A549 (cell line): ENCODE measurements around the gene ANKRD39. TPM values are rescaled to one million over a fixed set of nuclear protein-coding genes. Genes with fewer than 3 reads are reported as not detected.

Experiments
- ATAC-seq, 2 experiments: fragments of 200-7000 bp in 1 of 2; fragments of >200 bp in 1 of 2; cut with Nextera tagmentation in 1 of 2; cut with Tn5 transposase in 1 of 2; 3 replicates each; pipeline versions ENCODE4 v1.8.0 to v1.9.1; 2018 to 2020; ENCODE audit warnings: mild to moderate bottlenecking in 1 of 2, moderate library complexity in 1 of 2
- CTCF ChIA-PET: fragments of 300-600 bp; sonication (Branson Sonifier 250); formaldehyde crosslinking; extraction: SDS; loops from one replicate; lab custom pipeline; 2021; ENCODE audit warnings: antibody characterized with exemption, inconsistent platforms; lab: Yijun Ruan, JAX
- POLR2A ChIA-PET: fragments of 350-600 bp; formaldehyde crosslinking; extraction: SDS; loops from one replicate; lab custom pipeline; 2021; ENCODE audit warnings: antibody characterized with exemption, inconsistent platforms; lab: Yijun Ruan, JAX
- DNase-seq, 2 experiments: peaks; one replicate each; pipeline versions ENCODE4 v3.0.0 to v3.0.0-alpha.2; 2011 to 2016; ENCODE audit warnings: low read depth in 1 of 2, low spot score in 1 of 2
- FAIRE-seq: peaks from 2 replicates; lab custom pipeline; 2011; peaks lifted over from hg19 to GRCh38; lab: Jason Lieb, UNC
- H3K27ac ChIP-seq, 2 experiments: fragments of >200 bp; sonication (Bioruptor Twin); formaldehyde crosslinking; 3 replicates each; pipeline ENCODE4 v1.5.1; 2016 to 2017
- H3K4me1 ChIP-seq: fragments of >200 bp; sonication (Bioruptor Twin); formaldehyde crosslinking; 3 replicates; pipeline ENCODE4 v1.6.1; 2016
- H3K4me2 ChIP-seq: fragments of >200 bp; sonication (Bioruptor Twin); formaldehyde crosslinking; 3 replicates; pipeline ENCODE4 v1.6.1; 2016
- H3K4me3 ChIP-seq: fragments of >200 bp; sonication (Bioruptor Twin); formaldehyde crosslinking; 3 replicates; pipeline ENCODE4 v1.5.1; 2016
- H3K9me3 ChIP-seq: fragments of >200 bp; sonication (Bioruptor Twin); formaldehyde crosslinking; 3 replicates; pipeline ENCODE4 v1.6.1; 2016
- ATOH8 ChIP-seq: fragments of 250-450 bp; sonication (Bioruptor Pico); IDR thresholded peaks from 2 replicates; pipeline ENCODE4 v1.5.0; 2020; ENCODE audit warnings: low read depth, mild to moderate bottlenecking, moderate library complexity
- CBX2 ChIP-seq: fragments of 200-600 bp; sonication (generic); IDR thresholded peaks from 2 replicates; pipeline ENCODE4 v1.6.1; 2016; ENCODE audit warnings: low read depth, mild to moderate bottlenecking, borderline replicate concordance
- CBX8 ChIP-seq: fragments of 200-600 bp; sonication (generic); IDR thresholded peaks from 2 replicates; pipeline ENCODE4 v1.6.1; 2016
- CEBPB ChIP-seq, 2 experiments: fragments of >200 bp in 1 of 2; sonication (Bioruptor Twin) in 1 of 2; formaldehyde crosslinking in 1 of 2; IDR thresholded peaks; 2 replicates each; pipeline ENCODE4 v1.6.1; 2012 to 2016
- EP300 ChIP-seq, 2 experiments: fragments of >200 bp; sonication (Bioruptor Twin); formaldehyde crosslinking; IDR thresholded peaks; 2 replicates in 1 of 2; 3 replicates in 1 of 2; pipeline ENCODE4 v1.6.1; 2016 to 2017
- FOSL2 ChIP-seq, 2 experiments: fragments of 450-650 bp in 1 of 2; fragments of >200 bp in 1 of 2; sonication (Bioruptor Twin) in 1 of 2; formaldehyde crosslinking; IDR thresholded peaks; 2 replicates each; pipeline versions ENCODE4 v1.5.0 to v1.6.1; 2016 to 2020; ENCODE audit warnings: mild to moderate bottlenecking in 1 of 2, moderate library complexity in 1 of 2
- GATA3 ChIP-seq: IDR thresholded peaks from 2 replicates; pipeline ENCODE4 v1.6.1; 2012; ENCODE audit warnings: borderline replicate concordance
- HES2 ChIP-seq: fragments of >200 bp; sonication (Bioruptor Twin); formaldehyde crosslinking; IDR thresholded peaks from 2 replicates; pipeline ENCODE4 v1.6.1; 2016
- HEYL ChIP-seq: fragments of 250-450 bp; sonication (Bioruptor Pico); IDR thresholded peaks from 2 replicates; pipeline ENCODE4 v1.8.0; 2021; ENCODE audit warnings: mild to moderate bottlenecking, moderate library complexity
- HOXA7 ChIP-seq: fragments of 250-450 bp; sonication (Bioruptor Pico); IDR thresholded peaks from 2 replicates; pipeline ENCODE4 v1.5.0; 2020; ENCODE audit warnings: mild to moderate bottlenecking, moderate library complexity
- MAFK ChIP-seq: fragments of 450-650 bp; IDR thresholded peaks from 2 replicates; pipeline ENCODE4 v1.6.1; 2014; ENCODE audit not compliant: partially characterized antibody
- MYC ChIP-seq: IDR thresholded peaks from 2 replicates; pipeline ENCODE4 v1.6.1; 2012; ENCODE audit warnings: mild to moderate bottlenecking, inconsistent platforms, low read length, improper control_type of control experiment, borderline replicate concordance
- NR3C1 ChIP-seq: fragments of >200 bp; sonication (Bioruptor Twin); formaldehyde crosslinking; IDR thresholded peaks from 3 replicates; pipeline ENCODE4 v1.6.1; 2017
- PBX3 ChIP-seq: IDR thresholded peaks from 2 replicates; pipeline ENCODE4 v1.6.1; 2012
- POLR2A ChIP-seq: IDR thresholded peaks from 2 replicates; pipeline ENCODE4 v1.6.1; 2012; ENCODE audit warnings: mild to moderate bottlenecking, low read length
- RAD21 ChIP-seq, 2 experiments: fragments of >200 bp in 1 of 2; sonication (Bioruptor Twin) in 1 of 2; formaldehyde crosslinking in 1 of 2; IDR thresholded peaks in 1 of 2; conservative IDR thresholded peaks in 1 of 2; 2 replicates in 1 of 2; 3 replicates in 1 of 2; pipeline ENCODE4 v1.6.1; 2012 to 2018; ENCODE audit warnings: inconsistent platforms in 1 of 2
- RCOR1 ChIP-seq: fragments of 150-350 bp; IDR thresholded peaks from 2 replicates; pipeline ENCODE4 v1.6.1; 2014; ENCODE audit warnings: antibody characterized with exemption, low read length, low read depth
- TP53 ChIP-seq: fragments of 250-450 bp; sonication (Bioruptor Pico); IDR thresholded peaks from 2 replicates; pipeline ENCODE4 v1.5.0; 2021; ENCODE audit warnings: mild to moderate bottlenecking, moderate library complexity
- USF2 ChIP-seq: fragments of 450-650 bp; IDR thresholded peaks from 2 replicates; pipeline ENCODE4 v1.6.1; 2014; ENCODE audit warnings: antibody characterized with exemption
- WGBS: methylation state at CpG from one replicate; pipeline ENCODE4 v1.1.6; 2017; ENCODE audit errors: missing lambda C conversion rate; 5-methylcytosine and 5-hydroxymethylcytosine counted together
- polyA plus RNA-seq, 4 experiments: library from polyadenylated mRNA; depleted of rRNA in 3 of 4; stranded (reverse); fragments of >200 nt; fragmentation: RNase III in 1 of 4; extraction: RNeasy Plus Mini Kit Qiagen cat#74134 plus additional on column Dnase treatment in 1 of 4; gene quantifications; 2 replicates in 3 of 4; 3 replicates in 1 of 4; pipeline ENCODE4 v1.2.3, GENCODE V29; 2011 to 2017
- TF ChIP-seq, protein P1 (sequence below): IDR thresholded peaks from 2 replicates; pipeline ENCODE4 v1.6.1; 2012

The ANKRD39 gene
- polyA plus RNA-seq, 2 of the 4 experiments (the other 2 are of a cell fraction): 6.3 to 16.4 TPM

DNA sequence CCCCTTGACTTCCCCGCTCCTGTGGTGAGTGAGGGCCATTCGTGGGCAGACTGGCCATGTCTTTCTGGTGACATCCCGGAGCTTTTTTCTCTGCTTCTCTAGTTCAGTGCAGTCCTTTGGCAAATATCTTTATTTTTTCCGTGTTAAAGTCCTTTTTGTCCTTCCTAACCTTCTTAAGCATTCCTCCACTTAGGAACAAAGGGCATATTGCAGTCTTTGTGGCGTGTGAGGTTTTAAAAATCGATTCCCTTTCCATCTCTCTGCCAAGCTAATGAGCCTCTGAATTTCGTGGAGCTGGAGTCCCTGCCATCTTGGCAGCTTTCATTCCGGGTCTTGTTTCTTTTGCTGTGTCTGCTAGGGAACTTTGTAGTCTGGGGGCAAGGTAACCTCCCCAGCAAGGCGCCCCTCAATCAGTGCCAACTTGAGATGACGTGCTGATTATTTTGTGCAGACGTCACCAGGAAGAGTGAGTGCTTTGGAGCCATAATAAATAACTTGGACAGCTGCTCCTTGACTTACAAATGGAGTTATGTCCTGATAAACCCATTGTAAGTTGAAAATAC is 36.6 kb downstream of the ANKRD39 start:
- H3K4me2 ChIP-seq: no peak overlapping the region
- H3K9me3 ChIP-seq: no peaks in the 10 kb centered on the region
- no peak for ATAC-seq
- H3K4me1 ChIP-seq: peaks cover 38% of the 10 kb centered on the region
- no peak overlapping the region for H3K27ac ChIP-seq
- ChIA-PET CTCF (interaction anchor here (1.1 to 3.7 kb wide), 6 partner anchors 10 to 291 kb away, joined by 3 to 18 read pairs (median 5); partner anchors contain the start of gene ANKRD36), POLR2A (no interaction called here)
- no peak overlapping the region for H3K4me3 ChIP-seq
- no peak for DNase-seq
- TF ChIP-seq USF2 (no peak), CEBPB (IDR thresholded peaks at IDR 0.05) (no peak), EP300 (IDR thresholded peaks at IDR 0.05) (no peak), HES2 (no peak), CBX8 (no peak), FOSL2 (IDR thresholded peaks at IDR 0.05) (no peak), FOSL2 (CRISPR knock-in tag; IDR thresholded peaks at IDR 0.05) (no peak), HOXA7 (CRISPR knock-in tag) (no peak), RCOR1 (no peak), ATOH8 (CRISPR knock-in tag) (no peak)
- 88% methylated on average over 11 of the region's 11 CpGs for WGBS
- no peak for FAIRE-seq

DNA sequence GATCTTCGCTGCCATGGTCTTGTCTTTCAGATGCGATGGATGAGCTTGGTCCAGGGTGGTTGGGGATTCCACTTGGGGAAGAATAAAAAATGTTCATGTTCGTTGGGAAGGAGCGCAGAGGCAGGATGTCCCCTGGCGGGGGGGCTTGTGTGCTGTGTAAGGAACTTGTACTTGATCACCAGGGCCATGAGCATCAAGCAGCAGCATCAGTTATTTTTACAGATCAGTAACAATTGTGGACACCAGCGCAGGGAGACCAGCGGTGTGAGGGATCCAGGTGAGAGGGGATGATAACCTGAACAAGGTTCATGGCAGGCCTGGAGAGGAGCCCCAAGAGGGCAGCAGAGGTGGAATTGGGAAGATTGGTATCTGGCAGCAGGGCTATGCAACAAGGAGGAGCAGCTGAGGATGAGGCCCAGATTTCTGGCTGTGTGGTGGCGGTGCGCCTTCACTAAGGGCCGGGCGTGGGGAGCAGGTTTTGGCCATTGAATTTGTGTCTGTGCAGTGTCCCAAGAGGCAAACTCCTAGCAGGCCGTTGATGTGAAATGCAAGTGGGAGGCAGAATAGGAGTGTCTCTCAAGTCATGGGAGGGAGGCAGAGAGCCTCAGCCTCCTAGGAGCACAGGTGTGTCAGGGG is 37.8 kb downstream of the ANKRD39 start:
- Histone ChIP-seq H3K9me3 (no peaks in the 10 kb centered on the region), H3K4me2 (peak overlapping the region; percentile 81; the same call in 1 of the 3 replicates), H3K4me3 (no peak overlapping the region), H3K27ac (no peak overlapping the region), H3K4me1 (peaks cover 42% of the 10 kb centered on the region)
- 94% methylated on average over 12 of the region's 12 CpGs for WGBS
- ATAC-seq (no peak), FAIRE-seq (no peak), DNase-seq (no peak)
- peak in 1 of 2 experiments; percentile 8; a peak in 1 of 5 replicates for TF ChIP-seq RAD21 (conservative IDR thresholded peaks at IDR 0.05 in 1 of 2, IDR thresholded peaks at IDR 0.05 in 1 of 2)
- TF ChIP-seq, protein P1, sequence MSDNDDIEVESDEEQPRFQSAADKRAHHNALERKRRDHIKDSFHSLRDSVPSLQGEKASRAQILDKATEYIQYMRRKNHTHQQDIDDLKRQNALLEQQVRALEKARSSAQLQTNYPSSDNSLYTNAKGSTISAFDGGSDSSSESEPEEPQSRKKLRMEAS: no peak
- ChIA-PET POLR2A (no interaction called here), CTCF (interaction anchor here (0.9 to 3.7 kb wide), 7 partner anchors 12 to 293 kb away, joined by 3 to 18 read pairs (median 5); partner anchors contain the start of genes ANKRD36 and ANKRD39)

GRCh38 chr2:96819128-96819875 is 38.5 kb downstream of the ANKRD39 start:
- Histone ChIP-seq H3K4me1 (peaks cover 39% of the 10 kb centered on the region), H3K4me3 (no peak overlapping the region), H3K27ac (no peak overlapping the region; a peak in 1 of 6 replicates), H3K9me3 (no peaks in the 10 kb centered on the region), H3K4me2 (peak overlapping the region; percentile 81)
- ATAC-seq: no peak
- TF ChIP-seq HEYL (CRISPR knock-in tag) (no peak), MAFK (no peak), TP53 (CRISPR knock-in tag) (no peak), CBX2 (no peak), PBX3 (no peak), NR3C1 (no peak), POLR2A (no peak), MYC (no peak), GATA3 (no peak)
- WGBS: 71% methylated on average over 8 of the region's 10 CpGs
- FAIRE-seq: no peak
- ChIA-PET POLR2A (no interaction called here), CTCF (interaction anchor here (0.9 to 3.7 kb wide), 9 partner anchors 9 to 294 kb away, joined by 3 to 18 read pairs (median 4); partner anchors contain the start of genes ANKRD36 and ANKRD39)
- peak in 1 of 2 experiments; percentile 37 for DNase-seq
